H9 (cell line): Measurements from ENCODE around the gene TMSB4X. TPM values are rescaled to one million over a fixed set of nuclear protein-coding genes. Genes with fewer than 3 reads are reported as not detected.
"Not testable (repeated sequence)": the region's sequence is repeated elsewhere in the genome, so short reads cannot be mapped to it uniquely, and the experiment has no call there.

Experiments used
- DNase-seq: peaks from one replicate; pipeline ENCODE4 v3.0.0-alpha.2; 2017
- H2AFZ ChIP-seq: one replicate; pipeline ENCODE4 v1.6.1; 2013; ENCODE audit warnings: mild to moderate bottlenecking, low read length, control low read depth, moderate library complexity
- H2AK5ac ChIP-seq: 2 replicates; pipeline ENCODE4 v1.6.1; 2013; ENCODE audit warnings: low read length, control low read depth, mixed read lengths; ENCODE audit not compliant: insufficient read length
- H2BK120ac ChIP-seq: one replicate; pipeline ENCODE4 v1.6.1; 2013; ENCODE audit warnings: low read depth, mild to moderate bottlenecking, low read length, control low read depth, inconsistent platforms; ENCODE audit not compliant: poor library complexity, severe bottlenecking
- H2BK12ac ChIP-seq: 2 replicates; pipeline ENCODE4 v1.6.1; 2013; ENCODE audit warnings: low read length, control low read depth, mixed read lengths, low read depth; ENCODE audit not compliant: insufficient read length
- H2BK15ac ChIP-seq: 2 replicates; pipeline ENCODE4 v1.6.1; 2013; ENCODE audit warnings: low read depth, low read length, control low read depth
- H2BK20ac ChIP-seq: one replicate; pipeline ENCODE4 v1.6.1; 2013; ENCODE audit warnings: low read depth, mild to moderate bottlenecking, low read length, control low read depth, inconsistent platforms; ENCODE audit not compliant: poor library complexity, severe bottlenecking
- H2BK5ac ChIP-seq: 2 replicates; pipeline ENCODE4 v1.6.1; 2013; ENCODE audit warnings: low read length, control low read depth, mixed read lengths; ENCODE audit not compliant: insufficient read length
- H3K14ac ChIP-seq: 2 replicates; pipeline ENCODE4 v1.6.1; 2013; ENCODE audit warnings: low read length, control low read depth; ENCODE audit not compliant: insufficient read depth
- H3K18ac ChIP-seq: 2 replicates; pipeline ENCODE4 v1.6.1; 2013; ENCODE audit warnings: low read depth, mild to moderate bottlenecking, mixed read lengths, low read length, control low read depth; ENCODE audit not compliant: insufficient read length
- H3K23ac ChIP-seq: 2 replicates; pipeline ENCODE4 v1.6.1; 2013; ENCODE audit warnings: low read length, control low read depth, mixed read lengths, low read depth; ENCODE audit not compliant: insufficient read length
- H3K23me2 ChIP-seq: 2 replicates; pipeline ENCODE4 v1.6.1; 2013; ENCODE audit warnings: low read depth, mild to moderate bottlenecking, mixed read lengths, low read length, control low read depth; ENCODE audit not compliant: insufficient read length, poor library complexity, severe bottlenecking
- H3K27ac ChIP-seq: 2 replicates; pipeline ENCODE4 v1.5.1; 2013; ENCODE audit warnings: low read length, control low read depth, mixed read lengths, low read depth; ENCODE audit not compliant: insufficient read length
- H3K27me3 ChIP-seq: 2 replicates; pipeline ENCODE4 v1.6.1; 2013; ENCODE audit warnings: low read length, control low read depth, inconsistent platforms; ENCODE audit not compliant: insufficient read depth
- H3K4ac ChIP-seq: 2 replicates; pipeline ENCODE4 v1.6.1; 2013; ENCODE audit warnings: low read depth, mild to moderate bottlenecking, control low read depth, inconsistent platforms, low read length, moderate library complexity
- H3K4me1 ChIP-seq: 2 replicates; pipeline ENCODE4 v1.6.1; 2013; ENCODE audit warnings: low read length, control low read depth, inconsistent platforms; ENCODE audit not compliant: insufficient read depth
- H3K4me2 ChIP-seq: 2 replicates; pipeline ENCODE4 v1.6.1; 2013; ENCODE audit warnings: low read length, control low read depth, mixed read lengths; ENCODE audit not compliant: insufficient read length, insufficient read depth
- H3K56ac ChIP-seq: 2 replicates; pipeline ENCODE4 v1.6.1; 2013; ENCODE audit warnings: low read depth, mild to moderate bottlenecking, mixed read lengths, low read length, control low read depth; ENCODE audit not compliant: insufficient read length
- H3K79me1 ChIP-seq: 2 replicates; pipeline ENCODE4 v1.6.1; 2013; ENCODE audit warnings: low read depth, mild to moderate bottlenecking, moderate library complexity, low read length, control low read depth, inconsistent platforms; ENCODE audit not compliant: insufficient read depth, poor library complexity, severe bottlenecking
- H3K79me2 ChIP-seq: 2 replicates; pipeline ENCODE4 v1.6.1; 2013; ENCODE audit warnings: low read length, control low read depth, inconsistent platforms; ENCODE audit not compliant: insufficient read depth
- H3K9ac ChIP-seq: 2 replicates; pipeline ENCODE4 v1.6.1; 2013; ENCODE audit warnings: low read length, control low read depth, mixed read lengths; ENCODE audit not compliant: insufficient read length; ENCODE audit errors: extremely low read depth
- H3K9me3 ChIP-seq: one replicate; pipeline ENCODE4 v1.6.1; 2013; ENCODE audit warnings: low read depth, low read length, inconsistent platforms; ENCODE audit not compliant: control insufficient read depth
- H3T11ph ChIP-seq: one replicate; pipeline ENCODE4 v1.6.1; 2013; ENCODE audit warnings: mild to moderate bottlenecking, low read length, control low read depth, inconsistent platforms
- H4K20me1 ChIP-seq: one replicate; pipeline ENCODE4 v1.6.1; 2013; ENCODE audit not compliant: control insufficient read depth, insufficient read length, insufficient read depth
- H4K5ac ChIP-seq: 2 replicates; pipeline ENCODE4 v1.6.1; 2013; ENCODE audit warnings: low read depth, mild to moderate bottlenecking, mixed read lengths, low read length, control low read depth; ENCODE audit not compliant: insufficient read length
- H4K8ac ChIP-seq: replicated peaks from 2 replicates; pipeline ENCODE4 v1.6.1; 2013; ENCODE audit warnings: low read length, control low read depth, mixed read lengths, low read depth; ENCODE audit not compliant: insufficient read length
- H4K91ac ChIP-seq: 2 replicates; pipeline ENCODE4 v1.6.1; 2013; ENCODE audit warnings: low read depth, mild to moderate bottlenecking, moderate library complexity, mixed read lengths, low read length, control low read depth; ENCODE audit not compliant: insufficient read length
- H3K27ac Mint-ChIP-seq, 3 experiments: 2 replicates in 2 of 3; 3 replicates in 1 of 3; pipeline ENCODE4 v1.8.0; 2020 to 2021; ENCODE audit warnings: mixed read lengths in 3 of 3, mild to moderate bottlenecking in 1 of 3, moderate library complexity in 1 of 3
- H3K27me3 Mint-ChIP-seq: 2 replicates; pipeline ENCODE4 v1.8.0; 2021; ENCODE audit warnings: low read depth, mild to moderate bottlenecking, moderate library complexity, mixed read lengths
- H3K36me3 Mint-ChIP-seq, 3 experiments: 2 replicates in 2 of 3; 3 replicates in 1 of 3; pipeline ENCODE4 v1.8.0; 2020 to 2021; ENCODE audit warnings: low read depth in 3 of 3, mixed read lengths in 3 of 3; ENCODE audit not compliant: insufficient read depth in 1 of 3
- H3K4me1 Mint-ChIP-seq, 2 experiments: 2 replicates each; pipeline ENCODE4 v1.8.0; 2020; ENCODE audit warnings: mixed read lengths in 2 of 2
- H3K4me3 Mint-ChIP-seq, 2 experiments: 2 replicates in 1 of 2; 3 replicates in 1 of 2; pipeline ENCODE4 v1.8.0; 2020 to 2021; ENCODE audit warnings: mild to moderate bottlenecking in 2 of 2, mixed read lengths in 2 of 2, moderate library complexity in 1 of 2
- H3K9me3 Mint-ChIP-seq, 2 experiments: 2 replicates in 1 of 2; 3 replicates in 1 of 2; pipeline ENCODE4 v1.8.0; 2020; ENCODE audit warnings: mild to moderate bottlenecking in 2 of 2, mixed read lengths in 2 of 2, moderate library complexity in 1 of 2
- CTCF ChIP-seq: fragments of 200-600 bp; sonication (generic); conservative IDR thresholded peaks from 3 replicates; pipeline ENCODE4 v1.8.0; 2021; ENCODE audit warnings: antibody characterized with exemption, mild to moderate bottlenecking
- WGBS: extraction: QIAGEN DNeasy Blood & Tissue Kit; methylation state at CpG from one replicate; pipeline ENCODE4 v1.1.7; 2013; ENCODE audit warnings: missing lambda C conversion rate, low lambda C conversion rate, mixed read lengths; ENCODE audit not compliant: insufficient read length; ENCODE audit errors: extremely low coverage; 5-methylcytosine and 5-hydroxymethylcytosine counted together
- total RNA-seq: library from RNA; stranded (reverse); gene quantifications from 2 replicates; pipeline ENCODE4 v1.2.1, GENCODE V29; 2021

Gene TMSB4X
- total RNA-seq, 1 experiment from 2014 or later = 2,733 TPM

- DNase-seq = no peak
- peaks cover 12 to 22% (median 20%) of the 10 kb centered on the region in 3 experiments for H3K36me3 Mint-ChIP-seq
- Histone ChIP-seq H3K23me2 (no peaks in the 10 kb centered on the region), H3K14ac (no peak overlapping the region), H3K23ac (no peak overlapping the region), H3K79me2 (no peaks in the 10 kb centered on the region), H3K9ac (no peak overlapping the region), H3K9me3 (peaks cover 12% of the 10 kb centered on the region), H3K4ac (no peak overlapping the region), H3K56ac (no peak overlapping the region), H2BK120ac (no peak overlapping the region), H2AFZ (no peak overlapping the region), H2BK12ac (no peak overlapping the region), H4K5ac (no peak overlapping the region), H3K79me1 (no peaks in the 10 kb centered on the region), H4K20me1 (no peaks in the 10 kb centered on the region), H3K4me2 (no peak overlapping the region), H2BK5ac (no peak overlapping the region), H2AK5ac (no peak overlapping the region), H3K27me3 (no peaks in the 10 kb centered on the region), H2BK15ac (no peak overlapping the region), H2BK20ac (no peak overlapping the region), H4K91ac (no peak overlapping the region), H3K4me1 (no peaks in the 10 kb centered on the region), H3T11ph (no peak overlapping the region), H3K18ac (no peak overlapping the region), H4K8ac (no peak overlapping the region), H3K27ac (no peak overlapping the region)
- TF ChIP-seq CTCF = no peak
- H3K27me3 Mint-ChIP-seq = peaks cover 5% of the 10 kb centered on the region
- H3K27ac Mint-ChIP-seq = peak overlapping the region in 1 of 3 experiments; percentile 5; a peak in 1 of 7 replicates
- peaks cover 61 to 66% of the 10 kb centered on the region in 2 experiments for H3K9me3 Mint-ChIP-seq
- H3K4me3 Mint-ChIP-seq = no peak overlapping the region; a peak in 1 of 5 replicates
- H3K4me1 Mint-ChIP-seq = peaks cover 14 to 15% of the 10 kb centered on the region in 2 experiments
- no CpG with 5 or more reads among the region's 4 CpGs for WGBS
These were observed 12.8 kb upstream of the TMSB4X start for GRCh38 chrX:12962041-12962504.

- H3T11ph ChIP-seq, H3K27me3 Mint-ChIP-seq, H3K56ac ChIP-seq, H2AFZ ChIP-seq, H3K27me3 ChIP-seq, H3K4me2 ChIP-seq, H3K4me1 ChIP-seq, H2AK5ac ChIP-seq, H3K9ac ChIP-seq, H2BK120ac ChIP-seq, H3K27ac ChIP-seq, H3K23ac ChIP-seq, H3K27ac Mint-ChIP-seq, H3K79me1 ChIP-seq, H3K18ac ChIP-seq, H2BK5ac ChIP-seq, H2BK12ac ChIP-seq, H3K79me2 ChIP-seq, H2BK20ac ChIP-seq, DNase-seq, H3K4me3 Mint-ChIP-seq, H4K91ac ChIP-seq, H2BK15ac ChIP-seq, H3K14ac ChIP-seq, H3K23me2 ChIP-seq, H4K8ac ChIP-seq, H4K20me1 ChIP-seq, H3K4ac ChIP-seq, H4K5ac ChIP-seq: not testable (repeated sequence)
- peaks cover 61 to 68% of the 10 kb centered on the region in 2 experiments for H3K9me3 Mint-ChIP-seq
- no CpG with 5 or more reads among the region's 52 CpGs for WGBS
- H3K4me1 Mint-ChIP-seq = peaks cover 13 to 14% of the 10 kb centered on the region in 2 experiments
- H3K9me3 ChIP-seq = peaks cover 12% of the 10 kb centered on the region
- H3K36me3 Mint-ChIP-seq = peaks cover 13 to 30% (median 22%) of the 10 kb centered on the region in 3 experiments
These were observed 11.6 kb upstream of the TMSB4X start for GRCh38 chrX:12963210-12963850.
